ENCODE measurements around the gene MTRF1L. TPM values are rescaled to one million over a fixed set of nuclear protein-coding genes. Genes with fewer than 3 reads are reported as not detected.
A peak's percentile ranks its signal among the peaks of the same experiment; 100 is the strongest.

Gene MTRF1L, protein sequence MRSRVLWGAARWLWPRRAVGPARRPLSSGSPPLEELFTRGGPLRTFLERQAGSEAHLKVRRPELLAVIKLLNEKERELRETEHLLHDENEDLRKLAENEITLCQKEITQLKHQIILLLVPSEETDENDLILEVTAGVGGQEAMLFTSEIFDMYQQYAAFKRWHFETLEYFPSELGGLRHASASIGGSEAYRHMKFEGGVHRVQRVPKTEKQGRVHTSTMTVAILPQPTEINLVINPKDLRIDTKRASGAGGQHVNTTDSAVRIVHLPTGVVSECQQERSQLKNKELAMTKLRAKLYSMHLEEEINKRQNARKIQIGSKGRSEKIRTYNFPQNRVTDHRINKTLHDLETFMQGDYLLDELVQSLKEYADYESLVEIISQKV
- total RNA-seq, result 24.6 and 33.8 TPM in 2 replicates

- Histone ChIP-seq H3K4me3 (ENCODE audit: low read depth, low read length) (peak within 1 kb of the TSS; percentile 57), H3K36me3 (ENCODE audit: control insufficient read depth, insufficient read depth, low read length) (no peaks in the 10 kb centered on the region), H3K27me3 (ENCODE audit: control insufficient read depth, insufficient read depth, low read length) (no peaks in the 10 kb centered on the region)
- TF ChIP-seq, protein P1, sequence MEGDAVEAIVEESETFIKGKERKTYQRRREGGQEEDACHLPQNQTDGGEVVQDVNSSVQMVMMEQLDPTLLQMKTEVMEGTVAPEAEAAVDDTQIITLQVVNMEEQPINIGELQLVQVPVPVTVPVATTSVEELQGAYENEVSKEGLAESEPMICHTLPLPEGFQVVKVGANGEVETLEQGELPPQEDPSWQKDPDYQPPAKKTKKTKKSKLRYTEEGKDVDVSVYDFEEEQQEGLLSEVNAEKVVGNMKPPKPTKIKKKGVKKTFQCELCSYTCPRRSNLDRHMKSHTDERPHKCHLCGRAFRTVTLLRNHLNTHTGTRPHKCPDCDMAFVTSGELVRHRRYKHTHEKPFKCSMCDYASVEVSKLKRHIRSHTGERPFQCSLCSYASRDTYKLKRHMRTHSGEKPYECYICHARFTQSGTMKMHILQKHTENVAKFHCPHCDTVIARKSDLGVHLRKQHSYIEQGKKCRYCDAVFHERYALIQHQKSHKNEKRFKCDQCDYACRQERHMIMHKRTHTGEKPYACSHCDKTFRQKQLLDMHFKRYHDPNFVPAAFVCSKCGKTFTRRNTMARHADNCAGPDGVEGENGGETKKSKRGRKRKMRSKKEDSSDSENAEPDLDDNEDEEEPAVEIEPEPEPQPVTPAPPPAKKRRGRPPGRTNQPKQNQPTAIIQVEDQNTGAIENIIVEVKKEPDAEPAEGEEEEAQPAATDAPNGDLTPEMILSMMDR (IDR thresholded peaks at IDR 0.05; ENCODE audit: insufficient read depth, low read length, poor library complexity, severe bottlenecking), result no peak
- peak; percentile 90 for DNase-seq (ENCODE audit: low read depth)
Observed at GRCh38 chr6:153002613-153003365, at the start of gene MTRF1L. MTRF1L (minus strand) TSS chr6:153002709; CDS start chr6:153002685, 24 bp downstream.

DNA sequence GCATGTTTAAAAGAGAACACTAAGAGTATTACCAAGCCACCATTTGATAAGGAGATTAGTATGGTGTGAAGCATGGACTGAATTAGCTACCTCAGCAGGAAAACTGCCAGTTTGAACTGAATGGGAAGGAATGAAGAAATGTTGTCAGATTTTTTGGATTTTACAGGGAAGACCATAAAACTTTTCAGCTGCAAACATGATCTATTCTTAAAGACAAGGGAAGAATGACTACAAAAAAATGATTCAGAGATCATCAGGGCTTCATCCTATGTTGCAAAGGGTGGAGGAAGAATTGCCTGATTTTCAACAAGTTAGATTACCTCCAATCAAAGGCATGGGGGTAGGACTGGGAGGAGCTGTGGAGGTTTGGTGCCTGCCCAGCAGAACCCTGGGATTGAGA lies 49.3 kb upstream of the MTRF1L start:
- TF ChIP-seq, protein P1 (IDR thresholded peaks at IDR 0.05; ENCODE audit: insufficient read depth, low read length, poor library complexity, severe bottlenecking), result no peak
- no peak for DNase-seq (ENCODE audit: low read depth)
- no peaks in the 10 kb centered on the region for H3K36me3 ChIP-seq (ENCODE audit: control insufficient read depth, insufficient read depth, low read length)
- no peak overlapping the region for H3K4me3 ChIP-seq (ENCODE audit: low read depth, low read length)
- no peaks in the 10 kb centered on the region for H3K27me3 ChIP-seq (ENCODE audit: control insufficient read depth, insufficient read depth, low read length)

DNA sequence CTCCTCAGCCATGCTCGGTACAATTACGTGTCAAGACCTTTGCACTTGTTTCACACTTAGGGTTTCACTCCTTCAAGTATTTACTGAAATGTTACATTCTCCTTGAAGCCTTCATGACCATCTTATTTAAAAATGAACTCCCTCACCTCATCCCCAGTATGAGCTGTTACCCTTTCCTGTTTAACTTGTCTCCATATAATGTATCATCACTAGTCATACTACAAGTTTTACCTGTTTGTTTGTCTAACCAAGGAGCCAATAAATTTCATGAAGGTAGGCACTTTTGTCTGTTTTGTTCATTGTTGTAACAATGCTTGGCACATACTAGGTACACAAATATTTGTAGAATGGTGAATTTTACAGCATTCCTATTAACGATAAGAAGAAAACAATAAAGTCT lies 46.1 kb upstream of the MTRF1L start:
- H3K4me3 ChIP-seq (ENCODE audit: low read depth, low read length), result no peak overlapping the region
- no peaks in the 10 kb centered on the region for H3K27me3 ChIP-seq (ENCODE audit: control insufficient read depth, insufficient read depth, low read length)
- TF ChIP-seq, protein P1 (IDR thresholded peaks at IDR 0.05; ENCODE audit: insufficient read depth, low read length, poor library complexity, severe bottlenecking), result no peak
- H3K36me3 ChIP-seq (ENCODE audit: control insufficient read depth, insufficient read depth, low read length), result no peaks in the 10 kb centered on the region
- no peak for DNase-seq (ENCODE audit: low read depth)

GRCh38 chr6:153047386-153047785 lies 44.9 kb upstream of the MTRF1L start:
- Histone ChIP-seq H3K4me3 (ENCODE audit: low read depth, low read length) (no peak overlapping the region), H3K27me3 (ENCODE audit: control insufficient read depth, insufficient read depth, low read length) (no peaks in the 10 kb centered on the region), H3K36me3 (ENCODE audit: control insufficient read depth, insufficient read depth, low read length) (no peaks in the 10 kb centered on the region)
- no peak for DNase-seq (ENCODE audit: low read depth)
- TF ChIP-seq, protein P1 (IDR thresholded peaks at IDR 0.05; ENCODE audit: insufficient read depth, low read length, poor library complexity, severe bottlenecking), result no peak

DNA sequence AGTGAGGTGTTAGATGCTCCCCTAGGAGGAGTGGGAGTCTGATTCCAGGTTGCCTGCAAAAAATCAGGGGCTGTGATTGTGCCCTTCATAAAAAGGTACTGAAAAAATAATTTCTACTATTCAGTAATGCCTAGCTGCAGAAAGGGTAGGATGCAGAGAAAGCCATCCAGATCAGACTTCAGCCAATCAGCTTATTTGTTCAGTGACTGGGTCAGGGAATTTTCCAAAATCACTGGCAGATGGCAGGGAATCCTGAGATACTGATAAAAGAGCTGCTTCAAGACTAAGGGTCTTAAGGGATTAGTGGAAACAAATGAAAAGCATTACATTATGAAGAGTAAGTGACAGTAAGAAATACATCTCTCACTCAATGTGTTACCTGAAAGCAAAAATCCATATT lies 42.8 kb upstream of the MTRF1L start:
- no peaks in the 10 kb centered on the region for H3K36me3 ChIP-seq (ENCODE audit: control insufficient read depth, insufficient read depth, low read length)
- DNase-seq (ENCODE audit: low read depth), result no peak
- no peaks in the 10 kb centered on the region for H3K27me3 ChIP-seq (ENCODE audit: control insufficient read depth, insufficient read depth, low read length)
- TF ChIP-seq, protein P1 (IDR thresholded peaks at IDR 0.05; ENCODE audit: insufficient read depth, low read length, poor library complexity, severe bottlenecking), result no peak
- no peak overlapping the region for H3K4me3 ChIP-seq (ENCODE audit: low read depth, low read length)

Measured in kidney epithelial cell (primary cell).